A673 (cell line): Measurements from ENCODE around the gene FMN2. TPM values are rescaled to one million over a fixed set of nuclear protein-coding genes. Genes with fewer than 3 reads are reported as not detected.

Experiments used
- BruUV-seq: library from RNA; stranded (reverse); fragments of 400-500 nt; replicated peaks from 2 replicates; lab custom pipeline; 2021; lab: Mats Ljungman, UMichigan
- CTCF ChIA-PET: fragments of 300-600 bp; sonication (Branson Sonifier 250); formaldehyde crosslinking; loops from one replicate; lab custom pipeline; 2022; ENCODE audit warnings: antibody characterized with exemption; lab: Charles Lee
- POLR2A ChIA-PET: fragments of 300-600 bp; sonication (Branson Sonifier 250); formaldehyde crosslinking; loops from one replicate; lab custom pipeline; 2022; ENCODE audit warnings: antibody characterized with exemption; ENCODE audit not compliant: low non-redundant PET; lab: Charles Lee
- DNase-seq: peaks from one replicate; pipeline ENCODE4 v3.0.0-alpha.2; 2015; ENCODE audit warnings: low spot score
- H3K27ac ChIP-seq: fragments of 200-600 bp; sonication (generic); 2 replicates; pipeline ENCODE4 v1.5.1; 2016; ENCODE audit warnings: mixed run types, low read depth, mild to moderate bottlenecking, mixed read lengths, antibody characterized with exemption, low read length; ENCODE audit not compliant: poor library complexity, severe bottlenecking
- H3K27me3 ChIP-seq: fragments of 200-600 bp; sonication (generic); replicated peaks from 2 replicates; pipeline ENCODE4 v1.6.1; 2017; ENCODE audit warnings: mixed run types, low read depth, mild to moderate bottlenecking, mixed read lengths, antibody characterized with exemption, low read length; ENCODE audit not compliant: insufficient read depth, poor library complexity
- H3K36me3 ChIP-seq: fragments of 200-600 bp; sonication (generic); 2 replicates; pipeline ENCODE4 v1.6.1; 2016; ENCODE audit warnings: mixed run types, mild to moderate bottlenecking, mixed read lengths, antibody characterized with exemption, low read length; ENCODE audit not compliant: insufficient read depth, poor library complexity, severe bottlenecking
- H3K4me1 ChIP-seq: fragments of 200-600 bp; sonication (generic); 2 replicates; pipeline ENCODE4 v1.6.1; 2017; ENCODE audit warnings: mixed run types, mild to moderate bottlenecking, mixed read lengths, antibody characterized with exemption, low read length; ENCODE audit not compliant: insufficient read depth, poor library complexity, severe bottlenecking
- H3K4me3 ChIP-seq: fragments of 200-600 bp; sonication (generic); 2 replicates; pipeline ENCODE4 v1.5.1; 2016; ENCODE audit warnings: low read depth, mixed run types, mild to moderate bottlenecking, mixed read lengths, low read length; ENCODE audit not compliant: poor library complexity, severe bottlenecking
- H3K9me3 ChIP-seq: fragments of 200-600 bp; sonication (generic); 2 replicates; pipeline ENCODE4 v1.6.1; 2016; ENCODE audit warnings: mixed run types, low read depth, mild to moderate bottlenecking, mixed read lengths, antibody characterized with exemption, low read length; ENCODE audit not compliant: poor library complexity, severe bottlenecking
- EZH2 ChIP-seq: fragments of 200-600 bp; sonication (generic); IDR thresholded peaks from 2 replicates; pipeline ENCODE4 v1.6.1; 2017; ENCODE audit warnings: borderline replicate concordance, low read depth, mild to moderate bottlenecking, mixed read lengths, antibody characterized with exemption, low read length; ENCODE audit not compliant: poor library complexity, severe bottlenecking
- intact Hi-C: fragments of 100-400 bp; cut with micrococcal nuclease; formaldehyde crosslinking; loops from one replicate; pipeline ENCODE4 v1.10.0; 2022; ENCODE audit not compliant: unreplicated experiment
- total RNA-seq: library from RNA; stranded (reverse); gene quantifications from 2 replicates; pipeline ENCODE4 v1.2.3, GENCODE V29; 2021
- TF ChIP-seq, protein P1 (sequence below): fragments of 300-800, 200-600 bp; sonication (generic); conservative IDR thresholded peaks from 2 replicates; pipeline ENCODE4 v1.5.1; 2017; ENCODE audit warnings: low read depth, mild to moderate bottlenecking, antibody characterized with exemption, low read length, moderate library complexity, mixed read lengths

Gene FMN2
- total RNA-seq, 1 experiment from 2014 or later, result not detected

- Histone ChIP-seq H3K4me3 (no peak overlapping the region), H3K9me3 (no peaks in the 10 kb centered on the region), H3K27ac (no peak overlapping the region), H3K36me3 (no peaks in the 10 kb centered on the region), H3K4me1 (no peaks in the 10 kb centered on the region), H3K27me3 (no peaks in the 10 kb centered on the region)
- TF ChIP-seq, protein P1, sequence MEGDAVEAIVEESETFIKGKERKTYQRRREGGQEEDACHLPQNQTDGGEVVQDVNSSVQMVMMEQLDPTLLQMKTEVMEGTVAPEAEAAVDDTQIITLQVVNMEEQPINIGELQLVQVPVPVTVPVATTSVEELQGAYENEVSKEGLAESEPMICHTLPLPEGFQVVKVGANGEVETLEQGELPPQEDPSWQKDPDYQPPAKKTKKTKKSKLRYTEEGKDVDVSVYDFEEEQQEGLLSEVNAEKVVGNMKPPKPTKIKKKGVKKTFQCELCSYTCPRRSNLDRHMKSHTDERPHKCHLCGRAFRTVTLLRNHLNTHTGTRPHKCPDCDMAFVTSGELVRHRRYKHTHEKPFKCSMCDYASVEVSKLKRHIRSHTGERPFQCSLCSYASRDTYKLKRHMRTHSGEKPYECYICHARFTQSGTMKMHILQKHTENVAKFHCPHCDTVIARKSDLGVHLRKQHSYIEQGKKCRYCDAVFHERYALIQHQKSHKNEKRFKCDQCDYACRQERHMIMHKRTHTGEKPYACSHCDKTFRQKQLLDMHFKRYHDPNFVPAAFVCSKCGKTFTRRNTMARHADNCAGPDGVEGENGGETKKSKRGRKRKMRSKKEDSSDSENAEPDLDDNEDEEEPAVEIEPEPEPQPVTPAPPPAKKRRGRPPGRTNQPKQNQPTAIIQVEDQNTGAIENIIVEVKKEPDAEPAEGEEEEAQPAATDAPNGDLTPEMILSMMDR, result no peak
- no peak for TF ChIP-seq EZH2
- BruUV-seq, result no TSS peak
- ChIA-PET CTCF (no interaction called here), POLR2A (no interaction called here)
- DNase-seq, result no peak
- intact Hi-C loops, result no loop called here
These were observed 252.3 kb downstream of the FMN2 start for GRCh38 chr1:240343966-240344365.

DNA sequence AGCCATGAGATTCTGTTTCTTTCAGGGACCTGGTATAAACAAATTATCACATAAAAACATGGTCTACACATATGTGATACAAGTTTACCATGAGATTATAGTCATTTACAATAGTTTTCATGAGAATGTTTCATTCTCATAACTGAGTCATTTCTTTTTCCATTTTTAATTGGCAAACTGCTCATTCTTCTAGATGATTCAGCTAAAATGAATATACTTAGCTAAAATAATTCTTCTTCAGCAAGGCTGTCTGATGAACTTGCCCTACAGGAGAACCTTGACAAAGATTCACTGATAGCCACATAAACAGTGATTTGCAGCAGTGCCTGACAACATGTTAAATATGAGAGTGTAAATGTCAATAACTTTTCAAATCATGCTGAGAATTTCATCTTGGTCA, 253.2 kb downstream of the FMN2 start:
- TF ChIP-seq EZH2, result no peak
- TF ChIP-seq, protein P1, result no peak
- H3K27ac ChIP-seq, result no peak overlapping the region
- H3K36me3 ChIP-seq, result no peaks in the 10 kb centered on the region
- DNase-seq, result no peak
- ChIA-PET POLR2A (no interaction called here), CTCF (no interaction called here)
- intact Hi-C loops, result no loop called here
- H3K27me3 ChIP-seq, result no peaks in the 10 kb centered on the region
- no TSS peak for BruUV-seq
- H3K4me1 ChIP-seq, result no peaks in the 10 kb centered on the region
- no peak overlapping the region for H3K4me3 ChIP-seq
- no peaks in the 10 kb centered on the region for H3K9me3 ChIP-seq

GRCh38 chr1:240349695-240350094, 258.0 kb downstream of the FMN2 start:
- ChIA-PET CTCF (no interaction called here), POLR2A (no interaction called here)
- no peak for DNase-seq
- TF ChIP-seq, protein P1, result no peak
- no peak for TF ChIP-seq EZH2
- intact Hi-C loops, result no loop called here
- BruUV-seq, result no TSS peak
- Histone ChIP-seq H3K9me3 (no peaks in the 10 kb centered on the region), H3K27me3 (no peaks in the 10 kb centered on the region), H3K36me3 (no peaks in the 10 kb centered on the region), H3K27ac (no peak overlapping the region), H3K4me3 (no peak overlapping the region), H3K4me1 (no peaks in the 10 kb centered on the region)
